HEK293 (cell line): Measurements from ENCODE around the gene SLX9.

Experiments used
- CTCF ChIA-PET: fragments of 350-600 bp; formaldehyde crosslinking; extraction: SDS; loops from one replicate; lab custom pipeline; 2021; ENCODE audit warnings: antibody characterized with exemption; lab: Yijun Ruan, JAX
- POLR2A ChIA-PET: fragments of 300-600 bp; formaldehyde crosslinking; extraction: SDS; loops from one replicate; lab custom pipeline; 2020; ENCODE audit warnings: antibody characterized with exemption, inconsistent platforms; lab: Yijun Ruan, JAX
- H3K27ac ChIP-seq: fragments of 200-500 bp; sonication (Bioruptor generic); 2 replicates; pipeline ENCODE4 v1.5.1; 2014; ENCODE audit warnings: low read depth, low read length, control low read depth, inconsistent platforms; ENCODE audit errors: extremely low read depth
- H3K36me3 ChIP-seq, 2 experiments: fragments of 200-500 bp in 1 of 2; sonication (Bioruptor generic) in 1 of 2; 1 replicate in 1 of 2; 2 replicates in 1 of 2; pipeline ENCODE4 v1.5.1; 2014 to 2017; ENCODE audit warnings: inconsistent platforms in 2 of 2, low read length in 2 of 2; ENCODE audit not compliant: control insufficient read depth in 2 of 2, insufficient read depth in 1 of 2
- H3K4me1 ChIP-seq: fragments of 200-500 bp; sonication (Bioruptor generic); 2 replicates; pipeline ENCODE4 v1.5.1; 2014; ENCODE audit warnings: mild to moderate bottlenecking, low read length, inconsistent platforms; ENCODE audit not compliant: control insufficient read depth, insufficient read depth
- H3K4me3 ChIP-seq: 2 replicates; pipeline ENCODE4 v1.5.1; 2011; ENCODE audit warnings: low read depth, mild to moderate bottlenecking, control low read depth, low read length, moderate library complexity
- H3K9me3 ChIP-seq: fragments of 200-500 bp; sonication (Bioruptor generic); 2 replicates; pipeline ENCODE4 v1.5.1; 2014; ENCODE audit warnings: low read depth, low read length, inconsistent platforms; ENCODE audit not compliant: control insufficient read depth, insufficient read depth
- AEBP2 ChIP-seq: fragments of 450-650 bp; formaldehyde crosslinking; IDR thresholded peaks from 2 replicates; pipeline ENCODE4 v1.5.1; 2016; ENCODE audit warnings: missing biosample characterization, missing genetic modification characterization, borderline replicate concordance
- EGR2 ChIP-seq: fragments of 450-650 bp; formaldehyde crosslinking; IDR thresholded peaks from 2 replicates; pipeline ENCODE4 v1.5.1; 2016; ENCODE audit warnings: low read depth, missing biosample characterization, missing genetic modification characterization
- GLIS1 ChIP-seq: fragments of 450-650 bp; formaldehyde crosslinking; IDR thresholded peaks from 2 replicates; pipeline ENCODE4 v1.5.1; 2016; ENCODE audit warnings: missing biosample characterization, missing genetic modification characterization
- IKZF3 ChIP-seq: fragments of 450-650 bp; IDR thresholded peaks from 2 replicates; pipeline ENCODE4 v1.5.0; 2018; ENCODE audit warnings: missing biosample characterization, mild to moderate bottlenecking, missing genetic modification characterization, moderate library complexity
- PRDM1 ChIP-seq: fragments of 450-650 bp; formaldehyde crosslinking; IDR thresholded peaks from 2 replicates; pipeline ENCODE4; 2016; ENCODE audit warnings: missing biosample characterization, missing genetic modification characterization
- REST ChIP-seq: fragments of 450-650 bp; formaldehyde crosslinking; IDR thresholded peaks from 2 replicates; pipeline ENCODE4 v1.5.1; 2016; ENCODE audit warnings: missing biosample characterization, missing genetic modification characterization
- ZBTB20 ChIP-seq: fragments of 450-650 bp; formaldehyde crosslinking; IDR thresholded peaks from 2 replicates; pipeline ENCODE4 v1.5.1; 2016; ENCODE audit warnings: missing biosample characterization, missing genetic modification characterization
- ZBTB49 ChIP-seq: fragments of 450-650 bp; formaldehyde crosslinking; IDR thresholded peaks from 2 replicates; pipeline ENCODE4 v1.5.1; 2016; ENCODE audit warnings: missing biosample characterization, missing genetic modification characterization, low read depth
- ZBTB8A ChIP-seq: fragments of 450-650 bp; formaldehyde crosslinking; IDR thresholded peaks from 2 replicates; pipeline ENCODE4 v1.5.1; 2016; ENCODE audit warnings: missing biosample characterization, missing genetic modification characterization
- ZIC2 ChIP-seq: fragments of 450-650 bp; formaldehyde crosslinking; IDR thresholded peaks from 2 replicates; pipeline ENCODE4 v1.5.1; 2016; ENCODE audit warnings: missing biosample characterization, missing genetic modification characterization
- ZNF112 ChIP-seq: fragments of 450-650 bp; formaldehyde crosslinking; IDR thresholded peaks from 2 replicates; pipeline ENCODE4 v1.5.0; 2017; ENCODE audit warnings: missing biosample characterization, missing genetic modification characterization
- ZNF114 ChIP-seq: fragments of 450-650 bp; formaldehyde crosslinking; IDR thresholded peaks from 2 replicates; pipeline ENCODE4 v1.5.0; 2017; ENCODE audit warnings: missing biosample characterization, missing genetic modification characterization
- ZNF132 ChIP-seq: fragments of 450-650 bp; formaldehyde crosslinking; IDR thresholded peaks from 2 replicates; pipeline ENCODE4 v1.5.1; 2017; ENCODE audit warnings: missing biosample characterization, missing genetic modification characterization, borderline replicate concordance
- ZNF138 ChIP-seq: fragments of 450-650 bp; formaldehyde crosslinking; IDR thresholded peaks from 2 replicates; pipeline ENCODE4 v1.5.1; 2016; ENCODE audit warnings: missing biosample characterization, missing genetic modification characterization, borderline replicate concordance
- ZNF175 ChIP-seq: fragments of 450-650 bp; formaldehyde crosslinking; IDR thresholded peaks from 2 replicates; pipeline ENCODE4 v1.5.1; 2016; ENCODE audit warnings: missing biosample characterization, missing genetic modification characterization
- ZNF248 ChIP-seq: fragments of 450-650 bp; formaldehyde crosslinking; IDR thresholded peaks from 2 replicates; pipeline ENCODE4 v1.5.1; 2017; ENCODE audit warnings: missing biosample characterization, missing genetic modification characterization
- ZNF37A ChIP-seq: fragments of 450-650 bp; IDR thresholded peaks from 2 replicates; pipeline ENCODE4 v1.5.1; 2018; ENCODE audit warnings: missing biosample characterization, missing genetic modification characterization
- ZNF544 ChIP-seq: fragments of 450-650 bp; formaldehyde crosslinking; IDR thresholded peaks from 2 replicates; pipeline ENCODE4 v1.5.0; 2017; ENCODE audit warnings: missing biosample characterization, missing genetic modification characterization
- ZNF549 ChIP-seq: fragments of 450-650 bp; IDR thresholded peaks from 2 replicates; pipeline ENCODE4 v1.5.1; 2018; ENCODE audit warnings: missing biosample characterization, missing genetic modification characterization, mild to moderate bottlenecking, inconsistent platforms, moderate library complexity
- ZNF600 ChIP-seq: fragments of 450-650 bp; formaldehyde crosslinking; IDR thresholded peaks from 2 replicates; pipeline ENCODE4 v1.5.1; 2016; ENCODE audit warnings: missing biosample characterization, missing genetic modification characterization
- ZNF624 ChIP-seq: fragments of 450-650 bp; formaldehyde crosslinking; IDR thresholded peaks from 2 replicates; pipeline ENCODE4 v1.5.1; 2017; ENCODE audit warnings: missing biosample characterization, missing genetic modification characterization
- ZNF660 ChIP-seq: fragments of 450-650 bp; IDR thresholded peaks from 2 replicates; pipeline ENCODE4 v1.5.1; 2018; ENCODE audit warnings: missing biosample characterization, mild to moderate bottlenecking, missing genetic modification characterization
- ZNF777 ChIP-seq: fragments of 450-650 bp; formaldehyde crosslinking; IDR thresholded peaks from 2 replicates; pipeline ENCODE4 v1.5.1; 2017; ENCODE audit warnings: missing biosample characterization, missing genetic modification characterization, borderline replicate concordance
- ZNF792 ChIP-seq: fragments of 450-650 bp; formaldehyde crosslinking; IDR thresholded peaks from 2 replicates; pipeline ENCODE4 v1.5.1; 2016; ENCODE audit warnings: missing biosample characterization, missing genetic modification characterization
- ZNF837 ChIP-seq: fragments of 450-650 bp; formaldehyde crosslinking; IDR thresholded peaks from 2 replicates; pipeline ENCODE4 v1.5.1; 2016; ENCODE audit warnings: missing biosample characterization, missing genetic modification characterization
- ZSCAN23 ChIP-seq: fragments of 450-650 bp; formaldehyde crosslinking; IDR thresholded peaks from 2 replicates; pipeline ENCODE4 v1.5.1; 2016; ENCODE audit warnings: missing biosample characterization, missing genetic modification characterization
- TF ChIP-seq, protein P1 (sequence below): fragments of 450-650 bp; IDR thresholded peaks from 2 replicates; pipeline ENCODE4 v1.5.1; 2018; ENCODE audit warnings: missing biosample characterization, missing genetic modification characterization

The SLX9 gene

DNA sequence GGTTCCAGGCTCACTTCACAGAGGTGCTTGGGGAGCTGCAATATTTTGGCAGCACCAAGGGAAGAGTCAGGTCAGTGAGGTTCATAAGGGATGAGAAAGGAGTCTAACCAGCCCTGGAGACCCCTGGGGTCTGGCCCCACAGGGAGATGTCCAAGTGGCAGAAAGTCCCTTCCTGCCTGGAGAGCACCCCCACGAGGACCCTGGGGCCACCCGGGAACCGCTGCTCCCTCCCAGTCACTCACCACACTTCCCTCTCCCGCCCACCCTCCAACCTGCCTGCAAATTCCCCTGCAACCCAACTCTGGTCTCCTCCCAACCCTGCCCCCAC lies 12.6 kb upstream of the SLX9 start:
- Histone ChIP-seq H3K36me3 (no peaks in the 10 kb centered on the region), H3K27ac (no peak overlapping the region), H3K4me3 (no peak overlapping the region), H3K9me3 (no peaks in the 10 kb centered on the region), H3K4me1 (0 out of 2 replicates have a peak, but pooled peaks cover 3% of the 10 kb centered on the region)
- TF ChIP-seq GLIS1 = peak; percentile 93; the same call in 1 of the 2 replicates
- no peak for TF ChIP-seq IKZF3 (tag by site-specific recombination)
- 0 out of 2 replicates have a peak, but pooled peaks have one; percentile 32 for TF ChIP-seq ZBTB20
- TF ChIP-seq REST (tag by site-specific recombination) = no peak
- 0 out of 2 replicates have a peak, but pooled peaks have one; percentile 18 for TF ChIP-seq ZIC2 (tag by site-specific recombination)
- no peak for TF ChIP-seq ZSCAN23 (tag by site-specific recombination)
- TF ChIP-seq ZNF600 = no peak
- TF ChIP-seq ZNF660 (tag by site-specific recombination) = no peak
- no peak for TF ChIP-seq ZNF624 (tag by site-specific recombination)
- TF ChIP-seq ZNF792 (tag by site-specific recombination) = no peak
- no peak for TF ChIP-seq PRDM1 (tag by site-specific recombination)
- no peak for TF ChIP-seq EGR2
- TF ChIP-seq ZNF132 = no peak
- no peak for TF ChIP-seq ZNF114 (tag by site-specific recombination)
- TF ChIP-seq ZNF549 (tag by site-specific recombination) = no peak
- TF ChIP-seq ZNF138 (tag by site-specific recombination) = no peak
- no peak for TF ChIP-seq ZNF248 (tag by site-specific recombination)
- POLR2A ChIA-PET = interaction anchor here (0.7 to 1.6 kb wide), 4 partner anchors 11 to 123 kb away, joined by 3 to 8 read pairs (median 6); partner anchors contain the start of gene PTTG1IP
- CTCF ChIA-PET = interaction anchor here (0.5 to 1.7 kb wide), 7 partner anchors 8 to 426 kb away, joined by 3 to 10 read pairs (median 4); no protein-coding TSS in a partner anchor

DNA sequence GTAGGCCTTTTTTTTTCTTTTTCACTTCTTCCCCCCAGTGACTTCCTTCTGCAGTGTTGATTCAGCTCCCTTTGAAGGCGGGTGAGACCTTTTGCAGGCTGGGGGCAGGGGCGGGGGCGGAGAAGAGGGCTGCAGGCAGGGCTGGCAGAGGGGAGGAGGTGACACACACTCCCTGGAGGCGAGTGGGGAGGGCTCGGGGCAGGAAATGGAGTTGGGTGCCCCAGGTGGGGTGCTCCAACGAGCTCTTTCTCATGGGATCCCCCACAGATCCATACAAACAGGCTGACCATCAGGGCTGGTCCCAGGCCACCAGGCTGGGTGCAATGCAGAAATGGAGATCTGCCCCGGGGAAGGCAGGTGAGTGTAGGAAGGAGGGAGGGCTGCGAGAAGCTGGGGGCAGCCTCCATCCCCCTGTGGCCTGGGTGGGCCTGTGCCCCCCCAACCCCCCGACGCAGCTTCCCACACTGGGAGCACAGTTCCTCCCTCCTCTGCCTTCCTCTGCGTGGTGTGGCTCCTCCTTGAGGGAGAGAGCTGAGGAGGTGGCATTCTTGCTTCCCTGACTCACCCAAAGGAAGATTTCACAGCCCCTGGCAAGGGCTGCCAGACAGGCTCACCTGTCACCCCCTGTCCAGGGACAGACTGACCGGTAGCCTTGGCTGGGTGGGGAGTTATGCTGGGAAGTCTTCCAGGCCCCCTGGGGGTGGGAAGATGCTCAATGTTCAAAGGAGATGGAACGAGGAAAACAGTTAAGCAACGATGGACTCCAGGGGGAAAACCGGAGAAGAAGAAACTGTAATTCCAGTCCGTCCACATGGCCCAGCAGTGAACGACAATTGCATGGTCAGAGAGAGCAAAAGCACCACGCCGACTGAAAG lies 12.0 kb upstream of the SLX9 start:
- Histone ChIP-seq H3K4me3 (no peak overlapping the region), H3K27ac (no peak overlapping the region), H3K9me3 (no peaks in the 10 kb centered on the region), H3K4me1 (0 out of 2 replicates have a peak, but pooled peaks cover 5% of the 10 kb centered on the region), H3K36me3 (no peaks in the 10 kb centered on the region)
- ChIA-PET CTCF (interaction anchor here (0.5 to 1.7 kb wide), 7 partner anchors 9 to 417 kb away, joined by 3 to 10 read pairs (median 4); no protein-coding TSS in a partner anchor), POLR2A (interaction anchor here (0.7 to 1.6 kb wide), 4 partner anchors 10 to 123 kb away, joined by 3 to 8 read pairs (median 6); partner anchors contain the start of gene PTTG1IP)
- TF ChIP-seq ZNF112 (tag by site-specific recombination) (no peak), ZNF837 (tag by site-specific recombination) (no peak), ZNF544 (tag by site-specific recombination) (no peak), ZBTB49 (no peak), ZBTB8A (tag by site-specific recombination) (no peak), ZNF175 (tag by site-specific recombination) (no peak), ZNF37A (tag by site-specific recombination) (no peak), AEBP2 (tag by site-specific recombination) (no peak), ZNF777 (tag by site-specific recombination) (no peak)
- TF ChIP-seq, protein P1, sequence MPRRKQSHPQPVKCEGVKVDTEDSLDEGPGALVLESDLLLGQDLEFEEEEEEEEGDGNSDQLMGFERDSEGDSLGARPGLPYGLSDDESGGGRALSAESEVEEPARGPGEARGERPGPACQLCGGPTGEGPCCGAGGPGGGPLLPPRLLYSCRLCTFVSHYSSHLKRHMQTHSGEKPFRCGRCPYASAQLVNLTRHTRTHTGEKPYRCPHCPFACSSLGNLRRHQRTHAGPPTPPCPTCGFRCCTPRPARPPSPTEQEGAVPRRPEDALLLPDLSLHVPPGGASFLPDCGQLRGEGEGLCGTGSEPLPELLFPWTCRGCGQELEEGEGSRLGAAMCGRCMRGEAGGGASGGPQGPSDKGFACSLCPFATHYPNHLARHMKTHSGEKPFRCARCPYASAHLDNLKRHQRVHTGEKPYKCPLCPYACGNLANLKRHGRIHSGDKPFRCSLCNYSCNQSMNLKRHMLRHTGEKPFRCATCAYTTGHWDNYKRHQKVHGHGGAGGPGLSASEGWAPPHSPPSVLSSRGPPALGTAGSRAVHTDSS (tag by site-specific recombination) = no peak
